ENCODE results near the gene CTTN.

The CTTN gene

DNA sequence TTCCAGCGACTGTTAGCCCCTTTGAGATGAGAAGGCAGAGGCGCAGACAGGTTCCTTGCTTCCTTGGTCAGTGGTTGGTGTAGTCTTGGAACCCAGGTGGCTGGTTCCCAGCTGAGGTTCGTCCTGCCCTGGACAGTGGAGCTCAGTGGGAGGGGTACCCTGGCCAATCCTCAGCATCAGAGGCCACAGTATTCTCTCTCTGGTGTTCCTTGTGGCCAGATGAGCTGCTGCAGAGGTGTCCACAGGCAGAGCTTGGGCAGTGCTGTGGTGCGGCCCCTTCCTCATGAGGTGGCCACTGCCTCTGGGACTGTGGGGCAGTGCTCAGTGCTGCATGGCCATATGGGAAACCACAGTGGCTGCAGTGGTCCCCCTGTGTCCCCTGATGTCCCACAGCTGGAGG is 61.8 kb downstream of the CTTN start:
- WGBS = 90% methylated on average over 4 of the region's 4 CpGs

DNA sequence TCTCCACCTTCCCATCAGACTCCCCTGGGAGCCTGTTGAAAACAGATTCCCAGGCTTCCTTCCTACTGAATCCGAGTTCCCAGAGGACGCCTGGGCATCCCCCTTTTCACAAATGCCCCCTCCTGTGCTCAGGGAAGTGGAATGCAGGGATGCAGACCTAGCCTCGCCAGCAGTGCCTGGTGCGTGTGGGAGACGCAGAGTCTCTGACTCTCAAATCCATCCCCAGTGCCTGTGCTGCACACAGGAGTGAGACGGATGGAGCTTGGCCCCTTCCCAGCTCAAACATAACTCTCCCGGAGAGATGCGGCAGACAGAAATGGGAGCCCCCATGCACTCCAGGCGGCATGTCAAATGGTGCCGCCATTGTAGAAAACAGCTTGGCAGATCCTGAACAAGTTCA is 62.6 kb downstream of the CTTN start:
- no peak overlapping the region for H3K4me3 ChIP-seq (ENCODE audit: low read length)

More for the DNA sequence above, 61.8 kb downstream of the CTTN start:
- H3K36me3 ChIP-seq (ENCODE audit: insufficient read depth, low read length) = no peaks in the 10 kb centered on the region
- H3K9me3 ChIP-seq (ENCODE audit: insufficient read depth, low read depth, low read length) = no peaks in the 10 kb centered on the region
- H3K4me3 ChIP-seq (ENCODE audit: low read length) = no peak overlapping the region
- H3K9ac ChIP-seq (ENCODE audit: low read depth, low read length) = no peak overlapping the region
- H3K27ac ChIP-seq (ENCODE audit: low read depth, low read length) = no peak overlapping the region
- peaks cover 5% of the 10 kb centered on the region; the same call in 1 of the 2 replicates for H3K4me1 ChIP-seq (ENCODE audit: insufficient read depth, low read length)
- H3K27me3 ChIP-seq (ENCODE audit: insufficient read depth, low read length) = no peaks in the 10 kb centered on the region

DNA sequence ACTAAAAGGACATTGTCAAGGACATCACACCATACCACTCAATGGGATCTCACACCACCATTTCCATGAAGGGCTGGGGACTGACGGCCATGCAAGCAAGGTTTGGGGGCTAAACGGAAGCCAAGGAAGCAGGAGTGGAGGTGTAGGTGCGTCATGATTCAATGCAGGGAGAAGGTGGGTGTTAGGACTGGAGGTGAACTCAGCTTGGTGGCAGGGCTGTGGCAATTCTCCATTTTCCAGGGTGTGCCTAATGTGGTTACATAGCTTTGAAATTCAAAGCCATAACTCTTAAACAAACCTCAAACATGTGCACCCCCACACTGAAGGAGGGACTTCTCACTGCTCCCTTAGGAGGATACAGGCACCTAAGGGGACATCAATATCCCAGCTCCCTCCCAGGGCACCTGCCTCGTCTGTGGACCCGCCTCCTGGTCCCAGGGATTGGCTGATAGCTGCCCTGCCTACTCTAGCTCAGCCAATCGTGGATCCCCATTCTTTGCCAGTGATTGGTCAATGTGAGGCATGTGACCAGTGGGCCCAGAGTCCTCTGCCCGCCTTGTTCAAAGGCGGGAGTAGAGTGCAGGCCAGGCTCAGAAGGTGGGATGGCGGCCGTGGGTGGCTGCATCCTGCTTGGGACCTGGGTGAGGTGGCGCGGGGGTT is 64.6 kb downstream of the CTTN start:
- Histone ChIP-seq H3K9ac (ENCODE audit: low read depth, low read length) (no peak overlapping the region), H3K27me3 (ENCODE audit: insufficient read depth, low read length) (no peaks in the 10 kb centered on the region), H3K36me3 (ENCODE audit: insufficient read depth, low read length) (no peaks in the 10 kb centered on the region), H3K27ac (ENCODE audit: low read depth, low read length) (no peak overlapping the region), H3K4me1 (ENCODE audit: insufficient read depth, low read length) (peaks cover 5% of the 10 kb centered on the region; the same call in 1 of the 2 replicates), H3K4me3 (ENCODE audit: low read length) (no peak overlapping the region), H3K9me3 (ENCODE audit: insufficient read depth, low read depth, low read length) (no peaks in the 10 kb centered on the region)
- WGBS = 95% methylated on average over 12 of the region's 12 CpGs

More for the DNA sequence above, 62.6 kb downstream of the CTTN start:
- H3K36me3 ChIP-seq (ENCODE audit: insufficient read depth, low read length) = no peaks in the 10 kb centered on the region
- no peak overlapping the region for H3K27ac ChIP-seq (ENCODE audit: low read depth, low read length)
- H3K9ac ChIP-seq (ENCODE audit: low read depth, low read length) = no peak overlapping the region
- WGBS = 84% methylated on average over 10 of the region's 10 CpGs
- H3K27me3 ChIP-seq (ENCODE audit: insufficient read depth, low read length) = no peaks in the 10 kb centered on the region
- no peaks in the 10 kb centered on the region for H3K9me3 ChIP-seq (ENCODE audit: insufficient read depth, low read depth, low read length)
- peaks cover 5% of the 10 kb centered on the region; the same call in 1 of the 2 replicates for H3K4me1 ChIP-seq (ENCODE audit: insufficient read depth, low read length)

DNA sequence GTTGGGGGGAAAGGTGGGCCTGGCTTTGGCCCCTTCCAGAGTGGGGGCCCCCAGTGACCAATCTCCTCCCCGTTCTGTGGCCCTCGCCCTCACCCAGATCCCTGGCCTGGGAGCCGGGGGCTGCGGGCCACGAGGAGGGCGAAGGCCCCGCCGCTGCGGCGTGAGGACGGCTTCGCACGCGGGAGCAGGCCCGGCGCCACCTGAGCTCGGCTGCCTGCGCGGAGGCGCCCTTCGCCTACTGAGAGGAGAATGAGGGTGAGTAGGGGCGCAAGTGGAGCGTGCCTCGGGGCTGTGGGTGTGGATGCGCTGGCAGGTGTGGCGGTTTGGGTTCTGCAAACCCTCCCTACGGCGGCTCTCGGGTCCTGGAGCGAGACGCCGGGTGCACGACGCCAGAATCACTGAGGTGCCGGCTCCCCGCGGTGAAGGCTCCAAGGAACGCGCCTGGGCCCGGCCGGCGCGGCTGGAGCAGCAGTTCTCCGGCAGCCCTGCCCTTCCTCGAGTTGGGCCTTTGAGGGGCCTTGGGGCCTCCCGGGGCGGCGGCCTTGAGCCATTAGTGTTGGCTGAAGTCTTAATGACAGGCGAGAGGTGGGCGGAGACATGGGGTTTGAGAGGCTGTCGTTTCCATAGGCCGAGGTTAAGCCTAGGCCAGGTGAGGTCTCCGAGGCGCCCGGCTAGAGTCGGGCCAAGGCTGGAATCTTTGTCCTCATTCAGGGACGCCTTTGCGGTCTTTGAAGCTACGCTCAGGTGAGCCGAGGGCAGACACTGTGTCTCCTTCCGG is 65.3 kb downstream of the CTTN start:
- 93% methylated on average over 61 of the region's 61 CpGs for WGBS
- no peak overlapping the region for H3K27ac ChIP-seq (ENCODE audit: low read depth, low read length)
- peaks cover 5% of the 10 kb centered on the region; the same call in 1 of the 2 replicates for H3K4me1 ChIP-seq (ENCODE audit: insufficient read depth, low read length)
- no peak overlapping the region for H3K4me3 ChIP-seq (ENCODE audit: low read length)
- no peaks in the 10 kb centered on the region for H3K36me3 ChIP-seq (ENCODE audit: insufficient read depth, low read length)
- H3K27me3 ChIP-seq (ENCODE audit: insufficient read depth, low read length) = no peaks in the 10 kb centered on the region
- no peak overlapping the region for H3K9ac ChIP-seq (ENCODE audit: low read depth, low read length)
- H3K9me3 ChIP-seq (ENCODE audit: insufficient read depth, low read depth, low read length) = no peaks in the 10 kb centered on the region

DNA sequence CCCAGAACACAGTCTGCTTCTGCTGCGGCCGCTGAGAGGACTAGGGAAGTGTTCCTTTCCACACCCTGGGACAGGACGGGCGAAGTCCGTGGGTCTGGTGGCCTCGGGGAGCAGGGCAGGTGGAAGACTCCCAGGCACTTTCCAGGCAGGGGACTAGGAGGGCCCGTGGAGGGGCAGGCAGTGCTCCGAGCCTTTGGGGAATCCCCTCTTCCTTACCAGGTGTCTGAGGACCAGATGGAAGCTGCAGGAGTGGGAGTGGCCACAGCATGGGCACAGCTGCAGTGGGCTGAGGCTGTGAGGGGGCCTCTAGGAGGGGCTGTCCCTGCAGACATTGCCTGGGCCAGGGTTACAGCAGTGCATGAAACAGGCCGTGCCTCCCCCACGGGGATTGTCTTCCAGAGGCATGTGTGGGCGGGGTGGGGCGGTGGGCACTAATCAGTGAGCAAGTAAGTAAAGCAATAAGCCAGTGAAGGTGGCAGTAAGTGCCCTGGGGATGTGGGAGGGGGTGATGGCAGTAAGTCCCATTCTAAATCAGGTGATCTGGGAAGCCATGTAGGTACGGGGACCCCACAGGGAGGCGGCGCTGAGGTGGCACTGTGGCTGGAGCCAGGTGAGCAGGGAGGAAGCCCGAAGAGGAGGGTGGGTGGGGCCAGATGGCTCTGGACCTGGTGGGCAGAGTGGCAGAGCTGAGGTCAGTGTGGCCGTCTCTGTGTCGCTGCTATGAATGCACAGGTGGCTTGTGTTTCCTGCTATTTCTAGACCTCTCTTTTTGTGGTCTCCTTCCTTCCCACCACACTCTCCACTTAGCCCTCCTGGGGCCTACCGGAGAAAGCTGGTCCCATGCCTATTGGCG is 66.4 kb downstream of the CTTN start:
- 91% methylated on average over 20 of the region's 20 CpGs for WGBS
- H3K9ac ChIP-seq (ENCODE audit: low read depth, low read length) = no peak overlapping the region
- H3K9me3 ChIP-seq (ENCODE audit: insufficient read depth, low read depth, low read length) = no peaks in the 10 kb centered on the region
- H3K27ac ChIP-seq (ENCODE audit: low read depth, low read length) = no peak overlapping the region
- no peak overlapping the region for H3K4me3 ChIP-seq (ENCODE audit: low read length)
- no peaks in the 10 kb centered on the region for H3K36me3 ChIP-seq (ENCODE audit: insufficient read depth, low read length)
- H3K4me1 ChIP-seq (ENCODE audit: insufficient read depth, low read length) = peaks cover 5% of the 10 kb centered on the region; the same call in 1 of the 2 replicates
- H3K27me3 ChIP-seq (ENCODE audit: insufficient read depth, low read length) = no peaks in the 10 kb centered on the region

DNA sequence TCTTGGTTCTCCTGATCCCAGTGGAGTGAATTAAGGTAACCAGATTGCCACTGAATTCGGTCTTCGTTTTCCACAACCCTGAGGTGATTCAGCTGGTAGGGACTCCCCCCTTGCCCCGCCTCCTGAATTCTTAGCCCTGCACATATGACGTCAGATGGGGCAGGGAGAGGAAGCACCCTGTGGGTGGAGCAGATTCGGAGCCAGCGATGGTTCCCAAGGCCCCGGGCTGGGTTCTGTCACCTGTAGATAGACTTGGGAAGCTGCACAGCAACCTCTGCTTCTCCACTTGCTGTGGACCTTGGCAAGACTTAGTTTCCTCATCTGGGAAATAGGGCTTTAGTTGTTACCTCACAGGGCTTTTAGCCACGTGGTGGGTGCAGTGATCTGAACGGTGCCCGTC is 67.8 kb downstream of the CTTN start:
- H3K27me3 ChIP-seq (ENCODE audit: insufficient read depth, low read length) = no peaks in the 10 kb centered on the region
- WGBS = 77% methylated on average over 10 of the region's 10 CpGs
- peaks cover 5% of the 10 kb centered on the region; the same call in 1 of the 2 replicates for H3K4me1 ChIP-seq (ENCODE audit: insufficient read depth, low read length)
- no peaks in the 10 kb centered on the region for H3K36me3 ChIP-seq (ENCODE audit: insufficient read depth, low read length)
- no peak overlapping the region for H3K4me3 ChIP-seq (ENCODE audit: low read length)
- no peaks in the 10 kb centered on the region for H3K9me3 ChIP-seq (ENCODE audit: insufficient read depth, low read depth, low read length)
- no peak overlapping the region for H3K27ac ChIP-seq (ENCODE audit: low read depth, low read length)
- H3K9ac ChIP-seq (ENCODE audit: low read depth, low read length) = no peak overlapping the region

DNA sequence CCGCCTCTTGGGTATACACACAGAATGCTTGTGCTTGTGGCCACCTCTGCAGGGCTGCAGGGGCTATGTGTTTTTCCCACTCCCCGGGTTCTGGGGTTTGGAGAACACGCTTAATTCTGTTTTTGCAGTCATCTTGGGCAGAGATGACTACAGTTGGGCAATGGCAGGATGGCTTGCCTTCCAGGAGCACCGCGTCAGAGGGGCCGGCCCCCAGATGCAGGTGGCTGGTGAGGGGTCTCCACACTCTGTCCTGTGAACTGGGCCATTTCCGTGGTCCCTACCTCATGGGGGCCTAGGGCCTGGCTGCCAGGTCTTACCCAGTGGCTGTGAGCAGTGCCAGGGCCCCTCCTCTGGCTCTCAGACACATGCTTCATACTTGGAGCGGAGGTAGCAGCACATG is 68.3 kb downstream of the CTTN start:
- H3K9me3 ChIP-seq (ENCODE audit: insufficient read depth, low read depth, low read length) = no peaks in the 10 kb centered on the region
- WGBS = 92% methylated on average over 8 of the region's 8 CpGs
- H3K9ac ChIP-seq (ENCODE audit: low read depth, low read length) = no peak overlapping the region
- no peak overlapping the region for H3K4me3 ChIP-seq (ENCODE audit: low read length)
- no peak overlapping the region for H3K27ac ChIP-seq (ENCODE audit: low read depth, low read length)
- H3K36me3 ChIP-seq (ENCODE audit: insufficient read depth, low read length) = no peaks in the 10 kb centered on the region
- H3K27me3 ChIP-seq (ENCODE audit: insufficient read depth, low read length) = no peaks in the 10 kb centered on the region
- peaks cover 5% of the 10 kb centered on the region; the same call in 1 of the 2 replicates for H3K4me1 ChIP-seq (ENCODE audit: insufficient read depth, low read length)

DNA sequence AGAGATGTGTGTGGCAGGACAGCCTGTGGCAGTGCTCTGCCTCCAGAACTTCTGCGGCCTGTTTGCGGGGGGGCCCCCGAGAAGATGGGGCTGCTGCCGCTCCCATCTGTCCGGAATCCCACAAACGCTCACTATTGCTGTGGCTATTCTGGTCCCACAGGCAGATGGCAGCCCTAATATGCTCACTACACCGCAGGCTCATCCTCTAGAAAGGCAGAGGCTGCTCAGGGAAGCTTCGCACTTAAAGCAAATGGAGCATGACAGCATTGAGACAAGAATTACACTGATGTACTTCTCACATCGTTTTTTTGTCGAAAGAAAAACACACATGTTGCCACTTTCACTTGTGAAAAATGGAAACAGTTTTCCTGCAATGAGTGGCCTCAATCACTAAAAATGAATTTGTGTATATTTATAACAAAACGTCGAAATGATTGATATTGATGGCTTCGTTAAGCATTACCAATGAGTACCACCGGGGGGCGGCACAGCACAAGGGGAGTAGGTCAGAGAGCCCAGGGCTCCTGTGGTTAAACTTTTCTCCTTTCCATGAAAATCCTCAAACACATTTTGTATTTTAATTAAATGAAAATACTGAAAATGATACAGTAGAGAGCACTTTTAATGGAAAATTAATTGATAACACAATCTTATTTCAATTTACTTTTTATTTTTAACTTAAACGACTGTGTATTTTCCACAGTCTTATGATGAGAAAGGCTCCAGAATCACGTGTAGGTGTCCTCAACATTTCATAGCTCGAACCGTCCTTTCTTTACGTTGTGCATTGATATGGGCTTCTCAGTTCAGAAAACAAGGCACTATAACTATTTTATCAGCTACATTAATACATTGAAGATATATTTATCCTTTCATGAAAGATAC is 69.1 kb downstream of the CTTN start:
- Histone ChIP-seq H3K9ac (ENCODE audit: low read depth, low read length) (no peak overlapping the region), H3K9me3 (ENCODE audit: insufficient read depth, low read depth, low read length) (no peaks in the 10 kb centered on the region), H3K36me3 (ENCODE audit: insufficient read depth, low read length) (0 out of 2 replicates have a peak, but pooled peaks cover under 1% of the 10 kb centered on the region), H3K27me3 (ENCODE audit: insufficient read depth, low read length) (no peaks in the 10 kb centered on the region), H3K27ac (ENCODE audit: low read depth, low read length) (no peak overlapping the region), H3K4me1 (ENCODE audit: insufficient read depth, low read length) (peaks cover 5% of the 10 kb centered on the region; the same call in 1 of the 2 replicates), H3K4me3 (ENCODE audit: low read length) (no peak overlapping the region)
- WGBS = 55% methylated on average over 20 of the region's 20 CpGs

DNA sequence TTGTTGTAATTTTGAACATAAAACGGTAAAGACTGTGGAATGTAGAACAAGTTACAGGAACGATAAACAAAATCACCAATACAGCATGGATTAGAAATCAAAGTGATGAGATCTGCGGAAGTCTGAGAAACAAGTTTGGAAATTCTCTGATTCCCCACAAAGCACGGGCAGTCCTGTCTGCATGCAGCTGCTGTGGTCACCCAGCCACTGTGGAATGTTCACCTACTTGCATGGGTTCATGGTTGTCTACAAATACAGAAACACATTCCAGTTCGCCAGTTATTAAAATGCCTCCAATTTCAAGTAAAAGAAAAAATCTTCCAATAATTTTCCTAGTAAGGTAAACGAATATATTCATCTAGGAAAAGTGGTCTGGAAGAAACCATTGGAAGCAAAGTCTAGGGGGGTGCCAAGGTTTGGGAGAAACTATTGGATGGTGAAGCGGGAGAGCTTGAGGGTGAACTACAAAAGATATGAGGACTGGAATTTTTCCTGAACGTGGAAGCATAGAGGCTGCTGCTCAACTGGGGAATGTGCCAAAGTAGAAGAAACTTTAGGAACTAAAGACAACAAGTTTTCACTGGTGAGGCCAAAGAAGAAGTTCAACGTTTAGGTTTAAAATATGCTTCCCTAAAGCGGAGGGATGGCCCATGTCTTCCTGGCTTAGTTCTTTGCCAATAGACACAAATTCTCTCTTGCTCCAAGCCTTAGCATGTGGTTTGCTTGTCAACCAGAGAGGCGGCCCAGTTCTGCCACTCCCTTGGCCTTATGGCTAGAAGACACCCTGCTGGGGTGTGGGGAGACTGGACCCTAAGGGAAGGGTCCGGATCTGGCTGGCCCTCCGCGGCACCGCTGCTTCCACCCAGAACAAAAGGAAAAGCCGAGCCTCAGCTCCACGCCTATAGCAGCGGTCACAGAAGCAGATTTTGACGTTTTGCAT is 70.2 kb downstream of the CTTN start:
- Histone ChIP-seq H3K4me1 (ENCODE audit: insufficient read depth, low read length) (peaks cover 5% of the 10 kb centered on the region; the same call in 1 of the 2 replicates), H3K9ac (ENCODE audit: low read depth, low read length) (no peak overlapping the region), H3K9me3 (ENCODE audit: insufficient read depth, low read depth, low read length) (no peaks in the 10 kb centered on the region), H3K27me3 (ENCODE audit: insufficient read depth, low read length) (no peaks in the 10 kb centered on the region), H3K4me3 (ENCODE audit: low read length) (no peak overlapping the region), H3K36me3 (ENCODE audit: insufficient read depth, low read length) (0 out of 2 replicates have a peak, but pooled peaks cover 5% of the 10 kb centered on the region), H3K27ac (ENCODE audit: low read depth, low read length) (no peak overlapping the region)
- WGBS = 90% methylated on average over 19 of the region's 19 CpGs

Data from HUES64 (cell line).